ENCODE results near the gene ATP9A. TPM values are rescaled to one million over a fixed set of nuclear protein-coding genes. Genes with fewer than 3 reads are reported as not detected.

The ATP9A gene
- total RNA-seq, 1 donor from 2014 or later, result 32.1 TPM

DNA sequence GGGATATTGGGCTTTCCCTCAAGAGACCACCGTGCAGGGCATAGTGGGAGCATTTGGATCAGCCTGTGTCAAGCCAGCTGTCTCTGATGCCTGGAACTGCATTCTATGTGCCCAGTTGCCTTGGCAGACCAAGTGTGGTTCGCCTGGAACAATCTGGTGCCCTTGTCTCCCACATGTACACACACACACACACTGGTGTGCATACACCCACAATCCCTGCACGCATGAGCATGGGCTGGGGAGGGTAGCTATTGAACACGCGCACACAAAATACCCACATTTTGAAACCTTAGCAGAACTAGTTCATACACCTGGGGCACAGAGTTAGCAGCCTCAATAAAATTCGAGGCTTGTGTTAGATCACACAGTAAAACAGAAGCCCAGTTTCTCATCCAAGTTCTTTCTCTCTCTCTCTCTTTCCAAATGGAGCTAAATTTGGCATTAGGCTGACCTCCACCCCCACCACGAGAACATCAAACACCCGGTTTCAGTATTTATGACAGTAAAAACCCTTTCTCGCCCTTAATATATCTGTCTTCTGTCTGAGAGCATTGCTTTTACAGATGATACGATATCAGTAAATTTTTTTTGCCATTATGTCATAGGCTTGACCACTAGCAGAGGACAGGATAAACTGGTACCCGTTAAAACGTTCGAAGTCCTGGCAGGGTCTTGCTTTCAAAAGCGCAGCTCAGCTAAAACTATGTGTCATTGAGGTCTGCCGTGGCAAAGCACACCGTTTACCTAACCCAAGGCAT lies 207.5 kb downstream of the ATP9A start:
- Histone ChIP-seq H3K27ac (no peak overlapping the region), H3K27me3 (peaks cover 42% of the 10 kb centered on the region), H3K9me3 (no peaks in the 10 kb centered on the region), H3K4me3 (no peak overlapping the region), H3K36me3 (no peaks in the 10 kb centered on the region), H3K4me1 (peaks cover 32% of the 10 kb centered on the region)
- TF ChIP-seq, protein P1, sequence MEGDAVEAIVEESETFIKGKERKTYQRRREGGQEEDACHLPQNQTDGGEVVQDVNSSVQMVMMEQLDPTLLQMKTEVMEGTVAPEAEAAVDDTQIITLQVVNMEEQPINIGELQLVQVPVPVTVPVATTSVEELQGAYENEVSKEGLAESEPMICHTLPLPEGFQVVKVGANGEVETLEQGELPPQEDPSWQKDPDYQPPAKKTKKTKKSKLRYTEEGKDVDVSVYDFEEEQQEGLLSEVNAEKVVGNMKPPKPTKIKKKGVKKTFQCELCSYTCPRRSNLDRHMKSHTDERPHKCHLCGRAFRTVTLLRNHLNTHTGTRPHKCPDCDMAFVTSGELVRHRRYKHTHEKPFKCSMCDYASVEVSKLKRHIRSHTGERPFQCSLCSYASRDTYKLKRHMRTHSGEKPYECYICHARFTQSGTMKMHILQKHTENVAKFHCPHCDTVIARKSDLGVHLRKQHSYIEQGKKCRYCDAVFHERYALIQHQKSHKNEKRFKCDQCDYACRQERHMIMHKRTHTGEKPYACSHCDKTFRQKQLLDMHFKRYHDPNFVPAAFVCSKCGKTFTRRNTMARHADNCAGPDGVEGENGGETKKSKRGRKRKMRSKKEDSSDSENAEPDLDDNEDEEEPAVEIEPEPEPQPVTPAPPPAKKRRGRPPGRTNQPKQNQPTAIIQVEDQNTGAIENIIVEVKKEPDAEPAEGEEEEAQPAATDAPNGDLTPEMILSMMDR (IDR thresholded peaks at IDR 0.05), result no peak
- no peak for ATAC-seq
- intact Hi-C loops (cut with DNase I), result no loop called here
- no peak for DNase-seq

DNA sequence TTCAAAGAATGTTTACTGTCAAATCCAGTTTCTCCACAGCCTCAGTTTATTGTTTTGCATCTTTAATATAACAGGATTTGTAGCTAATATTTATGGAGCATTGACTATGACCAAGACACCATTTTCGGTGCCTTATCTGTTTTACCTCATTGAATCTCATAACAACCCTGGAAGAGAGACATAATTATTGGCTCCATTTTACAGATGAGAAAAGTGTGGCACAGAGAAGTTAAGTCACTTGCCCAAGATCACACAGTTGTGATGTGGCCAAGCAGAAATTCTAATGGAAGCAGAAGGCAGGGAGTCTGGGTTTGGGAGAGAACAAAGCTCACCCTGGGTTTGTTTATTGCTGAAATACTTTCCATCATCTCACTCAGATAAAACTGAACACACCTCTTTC lies 208.1 kb downstream of the ATP9A start:
- TF ChIP-seq, protein P1 (IDR thresholded peaks at IDR 0.05), result no peak
- no peak overlapping the region for H3K27ac ChIP-seq
- ATAC-seq (no peak), DNase-seq (no peak)
- peaks cover 32% of the 10 kb centered on the region for H3K4me1 ChIP-seq
- H3K27me3 ChIP-seq, result peaks cover 42% of the 10 kb centered on the region
- intact Hi-C loops (cut with DNase I), result no loop called here
- H3K36me3 ChIP-seq, result no peaks in the 10 kb centered on the region
- H3K9me3 ChIP-seq, result no peaks in the 10 kb centered on the region
- H3K4me3 ChIP-seq, result no peak overlapping the region

DNA sequence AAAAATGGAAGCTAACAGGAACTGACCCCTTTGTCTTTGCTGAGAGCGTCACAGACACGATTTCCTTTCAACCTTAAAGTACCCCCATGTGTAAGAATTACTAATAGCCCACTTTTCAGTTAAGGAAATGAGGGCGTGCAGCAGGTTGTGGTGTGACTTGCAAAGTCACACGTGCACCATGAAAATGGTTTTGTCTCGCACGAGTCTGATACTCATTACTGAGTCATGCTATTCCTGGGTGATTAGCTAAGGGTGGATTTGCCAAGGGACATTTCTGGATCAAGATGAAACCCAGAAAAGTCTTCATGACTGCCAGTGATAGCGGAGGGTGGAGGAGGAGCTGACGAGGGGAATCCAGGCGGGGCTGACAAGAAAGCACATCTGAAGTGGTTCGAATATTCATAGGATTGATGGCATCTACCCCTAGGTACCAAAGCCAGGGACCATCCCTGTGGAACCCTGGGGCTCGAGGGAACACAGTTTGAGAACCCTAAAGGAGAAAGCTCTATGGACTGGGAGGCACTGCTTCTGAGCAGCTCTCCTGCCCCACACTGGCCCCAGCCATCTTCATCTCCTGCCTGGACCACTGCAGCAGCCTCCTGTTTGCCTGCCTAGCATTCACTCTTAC lies 213.5 kb downstream of the ATP9A start:
- Histone ChIP-seq H3K4me3 (no peak overlapping the region), H3K4me1 (no peaks in the 10 kb centered on the region), H3K27ac (no peak overlapping the region), H3K9me3 (no peaks in the 10 kb centered on the region), H3K36me3 (no peaks in the 10 kb centered on the region), H3K27me3 (peaks cover 3% of the 10 kb centered on the region)
- DNase-seq (no peak), ATAC-seq (no peak)
- intact Hi-C loops (cut with DNase I), result no loop called here
- TF ChIP-seq, protein P1 (IDR thresholded peaks at IDR 0.05), result no peak

DNA sequence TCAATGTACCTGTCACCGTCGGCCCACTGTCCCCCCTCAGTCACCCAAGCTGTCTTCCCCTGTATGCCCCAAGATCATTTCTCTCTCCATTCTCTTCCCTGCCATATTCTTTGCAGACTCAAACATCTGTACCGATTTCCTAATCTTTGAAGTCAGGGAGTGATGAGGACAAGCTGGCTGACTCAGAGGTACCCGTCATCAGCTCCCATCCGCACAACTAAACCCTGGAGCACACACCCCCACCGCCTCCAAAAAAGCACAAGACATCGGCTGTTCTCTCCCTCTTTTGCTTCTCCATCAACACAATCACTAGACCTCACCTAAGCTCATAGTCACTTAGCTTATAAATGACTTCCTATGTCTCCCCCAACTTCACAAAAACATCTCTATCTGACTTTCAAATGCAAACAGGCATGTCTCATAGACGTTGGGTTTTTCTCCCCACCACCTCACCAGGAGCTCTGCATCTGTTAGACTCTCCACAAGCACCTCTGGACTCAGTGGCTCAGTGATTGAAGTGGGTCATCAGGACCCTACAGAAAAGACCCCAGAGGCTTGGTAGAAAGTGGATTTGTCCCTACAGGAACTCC lies 214.2 kb downstream of the ATP9A start:
- Histone ChIP-seq H3K27me3 (no peaks in the 10 kb centered on the region), H3K36me3 (no peaks in the 10 kb centered on the region), H3K4me1 (no peaks in the 10 kb centered on the region), H3K4me3 (no peak overlapping the region), H3K9me3 (no peaks in the 10 kb centered on the region), H3K27ac (no peak overlapping the region)
- ATAC-seq (no peak), DNase-seq (no peak)
- intact Hi-C loops (cut with DNase I), result no loop called here
- TF ChIP-seq, protein P1 (IDR thresholded peaks at IDR 0.05), result no peak

DNA sequence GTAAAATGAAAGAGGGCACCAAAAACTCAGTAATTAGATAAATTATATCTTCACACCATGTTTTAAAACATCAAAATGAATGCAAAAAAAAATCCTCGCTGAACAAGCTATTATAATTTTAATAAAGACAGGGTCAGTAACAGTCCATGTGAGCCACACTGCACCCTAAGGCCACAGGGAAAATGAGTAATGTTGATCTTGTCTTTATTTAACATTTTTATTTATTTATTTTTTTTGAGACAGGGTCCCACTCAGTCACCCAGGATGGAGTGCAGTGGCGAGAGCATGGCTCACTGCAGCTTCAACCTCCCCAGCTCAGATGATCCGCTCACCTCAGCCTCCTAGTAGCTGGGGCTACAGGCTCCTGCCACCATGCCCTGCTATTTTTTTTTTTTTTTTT lies 217.0 kb downstream of the ATP9A start:
- Histone ChIP-seq H3K9me3 (no peaks in the 10 kb centered on the region), H3K36me3 (no peaks in the 10 kb centered on the region), H3K4me3 (no peak overlapping the region), H3K27ac (no peak overlapping the region), H3K4me1 (no peaks in the 10 kb centered on the region), H3K27me3 (no peaks in the 10 kb centered on the region)
- intact Hi-C loops (cut with DNase I), result no loop called here
- DNase-seq, result no peak
- TF ChIP-seq, protein P1 (IDR thresholded peaks at IDR 0.05), result no peak
- ATAC-seq, result no peak
